ENCODE data around the gene ITGB4.

ITGB4 gene

GRCh38 chr17:75753514-75754377 lies 32.5 kb downstream of the ITGB4 start:
- TF ChIP-seq, protein P1, sequence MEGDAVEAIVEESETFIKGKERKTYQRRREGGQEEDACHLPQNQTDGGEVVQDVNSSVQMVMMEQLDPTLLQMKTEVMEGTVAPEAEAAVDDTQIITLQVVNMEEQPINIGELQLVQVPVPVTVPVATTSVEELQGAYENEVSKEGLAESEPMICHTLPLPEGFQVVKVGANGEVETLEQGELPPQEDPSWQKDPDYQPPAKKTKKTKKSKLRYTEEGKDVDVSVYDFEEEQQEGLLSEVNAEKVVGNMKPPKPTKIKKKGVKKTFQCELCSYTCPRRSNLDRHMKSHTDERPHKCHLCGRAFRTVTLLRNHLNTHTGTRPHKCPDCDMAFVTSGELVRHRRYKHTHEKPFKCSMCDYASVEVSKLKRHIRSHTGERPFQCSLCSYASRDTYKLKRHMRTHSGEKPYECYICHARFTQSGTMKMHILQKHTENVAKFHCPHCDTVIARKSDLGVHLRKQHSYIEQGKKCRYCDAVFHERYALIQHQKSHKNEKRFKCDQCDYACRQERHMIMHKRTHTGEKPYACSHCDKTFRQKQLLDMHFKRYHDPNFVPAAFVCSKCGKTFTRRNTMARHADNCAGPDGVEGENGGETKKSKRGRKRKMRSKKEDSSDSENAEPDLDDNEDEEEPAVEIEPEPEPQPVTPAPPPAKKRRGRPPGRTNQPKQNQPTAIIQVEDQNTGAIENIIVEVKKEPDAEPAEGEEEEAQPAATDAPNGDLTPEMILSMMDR (conservative IDR thresholded peaks at IDR 0.05; ENCODE audit: low read length): peak; percentile 33
- H3K4me3 ChIP-seq (ENCODE audit: low read length): peak overlapping the region; percentile 54
- DNase-seq (ENCODE audit: low read depth): peak; percentile 60

DNA sequence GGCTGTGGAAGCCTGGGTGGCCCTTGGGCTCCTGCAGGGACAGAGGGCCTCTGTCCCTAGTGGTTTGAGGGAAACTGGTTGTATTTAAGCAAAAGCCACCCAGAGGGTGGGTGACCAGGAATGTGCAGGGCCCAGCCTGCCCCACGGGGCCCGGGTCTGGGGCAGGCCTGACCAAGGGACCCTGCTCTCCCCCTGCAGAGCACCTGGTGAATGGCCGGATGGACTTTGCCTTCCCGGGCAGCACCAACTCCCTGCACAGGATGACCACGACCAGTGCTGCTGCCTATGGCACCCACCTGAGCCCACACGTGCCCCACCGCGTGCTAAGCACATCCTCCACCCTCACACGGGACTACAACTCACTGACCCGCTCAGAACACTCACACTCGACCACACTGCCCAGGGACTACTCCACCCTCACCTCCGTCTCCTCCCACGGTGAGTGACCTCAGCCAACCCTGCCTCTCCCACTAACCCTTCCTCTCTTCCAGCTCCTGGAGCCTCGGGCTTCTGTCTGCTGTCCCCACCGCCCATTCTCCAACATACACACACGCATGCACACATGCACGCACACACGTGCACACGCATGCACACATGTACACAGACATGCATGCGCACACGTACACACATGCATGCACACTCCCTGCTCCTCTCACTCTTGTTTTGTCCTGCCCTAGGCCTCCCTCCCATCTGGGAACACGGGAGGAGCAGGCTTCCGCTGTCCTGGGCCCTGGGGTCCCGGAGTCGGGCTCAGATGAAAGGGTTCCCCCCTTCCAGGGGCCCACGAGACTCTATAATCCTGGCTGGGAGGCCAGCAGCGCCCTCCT lies 33.3 kb downstream of the ITGB4 start:
- DNase-seq (ENCODE audit: low read depth): no peak
- H3K4me3 ChIP-seq (ENCODE audit: low read length): no peak overlapping the region
- TF ChIP-seq, protein P1 (conservative IDR thresholded peaks at IDR 0.05; ENCODE audit: low read length): no peak

GRCh38 chr17:75755205-75755901 lies 34.1 kb downstream of the ITGB4 start:
- DNase-seq (ENCODE audit: low read depth): no peak
- no peak overlapping the region for H3K4me3 ChIP-seq (ENCODE audit: low read length)
- TF ChIP-seq, protein P1 (conservative IDR thresholded peaks at IDR 0.05; ENCODE audit: low read length): no peak

GRCh38 chr17:75755990-75756389 lies 34.7 kb downstream of the ITGB4 start:
- DNase-seq (ENCODE audit: low read depth): no peak
- TF ChIP-seq, protein P1 (conservative IDR thresholded peaks at IDR 0.05; ENCODE audit: low read length): no peak
- H3K4me3 ChIP-seq (ENCODE audit: low read length): no peak overlapping the region

DNA sequence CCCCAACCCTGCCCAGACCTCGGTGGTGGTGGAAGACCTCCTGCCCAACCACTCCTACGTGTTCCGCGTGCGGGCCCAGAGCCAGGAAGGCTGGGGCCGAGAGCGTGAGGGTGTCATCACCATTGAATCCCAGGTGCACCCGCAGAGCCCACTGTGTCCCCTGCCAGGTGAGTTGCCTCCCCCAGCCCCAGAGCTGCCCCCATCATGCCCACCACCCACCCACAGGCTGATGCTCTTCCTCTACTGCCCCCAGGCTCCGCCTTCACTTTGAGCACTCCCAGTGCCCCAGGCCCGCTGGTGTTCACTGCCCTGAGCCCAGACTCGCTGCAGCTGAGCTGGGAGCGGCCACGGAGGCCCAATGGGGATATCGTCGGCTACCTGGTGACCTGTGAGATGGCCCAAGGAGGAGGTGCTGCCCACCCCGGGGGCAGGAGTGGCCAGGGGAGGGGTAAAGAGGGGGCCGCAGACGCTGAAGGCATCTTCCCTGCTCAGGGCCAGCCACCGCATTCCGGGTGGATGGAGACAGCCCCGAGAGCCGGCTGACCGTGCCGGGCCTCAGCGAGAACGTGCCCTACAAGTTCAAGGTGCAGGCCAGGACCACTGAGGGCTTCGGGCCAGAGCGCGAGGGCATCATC lies 35.3 kb downstream of the ITGB4 start:
- H3K4me3 ChIP-seq (ENCODE audit: low read length): no peak overlapping the region
- TF ChIP-seq, protein P1 (conservative IDR thresholded peaks at IDR 0.05; ENCODE audit: low read length): no peak
- no peak for DNase-seq (ENCODE audit: low read depth)

DNA sequence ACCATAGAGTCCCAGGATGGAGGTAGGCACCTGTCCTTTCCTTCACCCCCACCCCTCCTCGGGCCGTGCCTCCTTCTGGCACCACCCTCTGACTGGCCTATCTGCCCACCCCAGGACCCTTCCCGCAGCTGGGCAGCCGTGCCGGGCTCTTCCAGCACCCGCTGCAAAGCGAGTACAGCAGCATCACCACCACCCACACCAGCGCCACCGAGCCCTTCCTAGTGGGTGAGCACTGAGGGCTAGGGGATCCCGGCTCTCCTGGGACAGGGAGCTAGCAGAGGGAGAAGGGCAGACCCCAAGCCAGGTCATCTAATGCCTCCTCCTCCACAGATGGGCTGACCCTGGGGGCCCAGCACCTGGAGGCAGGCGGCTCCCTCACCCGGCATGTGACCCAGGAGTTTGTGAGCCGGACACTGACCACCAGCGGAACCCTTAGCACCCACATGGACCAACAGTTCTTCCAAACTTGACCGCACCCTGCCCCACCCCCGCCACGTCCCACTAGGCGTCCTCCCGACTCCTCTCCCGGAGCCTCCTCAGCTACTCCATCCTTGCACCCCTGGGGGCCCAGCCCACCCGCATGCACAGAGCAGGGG lies 35.9 kb downstream of the ITGB4 start:
- no peak for DNase-seq (ENCODE audit: low read depth)
- TF ChIP-seq, protein P1 (conservative IDR thresholded peaks at IDR 0.05; ENCODE audit: low read length): no peak
- no peak overlapping the region for H3K4me3 ChIP-seq (ENCODE audit: low read length)
